HL-60 (cell line): ENCODE results near the gene SLC16A10.
"Not testable (repeated sequence)": the region's sequence is repeated elsewhere in the genome, so short reads cannot be mapped to it uniquely, and the experiment has no call there.

Experiments
- DNase-seq, 2 experiments: peaks; one replicate each; pipeline ENCODE4 v3.0.0-alpha.2; 2010 to 2020; ENCODE audit warnings: low read depth in 1 of 2, low spot score in 1 of 2
- H3K27ac ChIP-seq: fragments of 250-450 bp; sonication (Bioruptor Pico); replicated peaks from 2 replicates; pipeline ENCODE4 v1.5.1; 2020; ENCODE audit warnings: mild to moderate bottlenecking, moderate library complexity
- H3K27me3 ChIP-seq: fragments of 250-450 bp; sonication (Bioruptor Pico); 2 replicates; pipeline ENCODE4 v1.5.1; 2021; ENCODE audit warnings: mild to moderate bottlenecking, moderate library complexity; ENCODE audit not compliant: insufficient read depth, poor library complexity, severe bottlenecking
- H3K4me3 ChIP-seq: replicated peaks from 2 replicates; pipeline ENCODE4 v1.5.1; 2011; ENCODE audit warnings: mild to moderate bottlenecking, control low read depth, low read length; ENCODE audit not compliant: insufficient read depth
- GABPA ChIP-seq: IDR thresholded peaks from 2 replicates; pipeline ENCODE4 v1.6.1; 2012; ENCODE audit warnings: low read depth
- POLR2AphosphoS5 ChIP-seq: IDR thresholded peaks from 2 replicates; pipeline ENCODE4 v1.6.1; 2012; ENCODE audit warnings: low read depth
- SPI1 ChIP-seq: IDR thresholded peaks from 2 replicates; pipeline ENCODE4 v1.6.1; 2012; ENCODE audit warnings: low read depth, mild to moderate bottlenecking, borderline replicate concordance
- TF ChIP-seq, protein P1 (sequence below): IDR thresholded peaks from 2 replicates; pipeline ENCODE4 v1.6.1; 2012; ENCODE audit warnings: low read depth; ENCODE audit not compliant: insufficient replicate concordance
- TF ChIP-seq, protein P2 (sequence below): IDR thresholded peaks from one replicate; pipeline ENCODE4 v1.5.1; 2011; ENCODE audit warnings: low read length, control low read depth, inconsistent platforms; ENCODE audit not compliant: insufficient read depth

The SLC16A10 gene

DNA sequence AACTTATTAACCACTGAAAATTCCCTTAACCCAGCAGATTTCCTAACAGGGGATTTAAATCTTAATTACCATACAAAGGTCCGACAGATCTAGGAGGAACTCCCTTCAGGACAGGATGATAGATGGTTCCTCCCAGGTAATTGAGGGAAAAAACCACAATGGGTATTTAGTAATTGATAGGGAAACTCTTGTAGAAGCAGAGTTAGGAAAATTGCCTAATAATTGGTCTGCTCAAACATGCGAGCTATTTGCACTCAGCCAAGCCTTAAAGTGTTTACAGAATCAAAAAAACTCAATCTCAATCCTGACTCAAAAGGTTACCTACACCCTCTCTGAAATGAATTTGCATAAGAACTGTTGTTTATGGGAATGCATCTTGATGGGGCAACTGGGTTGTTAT lies 45.4 kb downstream of the SLC16A10 start:
- H3K4me3 ChIP-seq, DNase-seq, H3K27me3 ChIP-seq, H3K27ac ChIP-seq: not testable (repeated sequence)

DNA sequence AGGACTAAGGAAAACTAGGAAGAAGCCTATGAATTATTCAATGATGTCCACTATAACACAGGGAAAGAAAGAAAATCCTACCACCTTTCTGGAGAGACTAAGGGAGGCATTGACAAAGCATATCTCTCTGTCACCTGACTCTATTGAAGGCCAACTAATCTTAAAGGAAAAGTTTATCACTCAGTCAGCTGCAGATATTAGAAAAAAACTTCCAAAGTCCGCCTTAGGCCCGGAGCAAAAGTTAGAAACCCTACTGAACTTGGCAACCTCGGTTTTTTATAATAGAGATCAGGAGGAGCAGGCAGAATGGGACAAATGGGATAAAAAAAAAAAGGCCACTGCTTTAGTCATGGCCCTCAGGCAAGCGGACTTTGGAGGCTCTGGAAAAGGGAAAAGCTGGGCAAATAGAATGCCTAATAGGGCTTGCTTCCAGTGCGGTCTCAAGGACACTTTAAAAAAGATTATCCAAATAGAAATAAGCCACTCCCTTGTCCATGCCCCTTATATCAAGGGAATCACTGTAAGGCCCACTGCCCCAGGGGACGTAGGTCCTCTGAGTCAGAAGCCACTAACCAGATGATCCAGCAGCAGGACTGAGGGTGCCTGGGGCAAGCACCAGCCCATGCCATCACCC lies 47.0 kb downstream of the SLC16A10 start:
- H3K4me3 ChIP-seq, H3K27me3 ChIP-seq, H3K27ac ChIP-seq, DNase-seq: not testable (repeated sequence)

DNA sequence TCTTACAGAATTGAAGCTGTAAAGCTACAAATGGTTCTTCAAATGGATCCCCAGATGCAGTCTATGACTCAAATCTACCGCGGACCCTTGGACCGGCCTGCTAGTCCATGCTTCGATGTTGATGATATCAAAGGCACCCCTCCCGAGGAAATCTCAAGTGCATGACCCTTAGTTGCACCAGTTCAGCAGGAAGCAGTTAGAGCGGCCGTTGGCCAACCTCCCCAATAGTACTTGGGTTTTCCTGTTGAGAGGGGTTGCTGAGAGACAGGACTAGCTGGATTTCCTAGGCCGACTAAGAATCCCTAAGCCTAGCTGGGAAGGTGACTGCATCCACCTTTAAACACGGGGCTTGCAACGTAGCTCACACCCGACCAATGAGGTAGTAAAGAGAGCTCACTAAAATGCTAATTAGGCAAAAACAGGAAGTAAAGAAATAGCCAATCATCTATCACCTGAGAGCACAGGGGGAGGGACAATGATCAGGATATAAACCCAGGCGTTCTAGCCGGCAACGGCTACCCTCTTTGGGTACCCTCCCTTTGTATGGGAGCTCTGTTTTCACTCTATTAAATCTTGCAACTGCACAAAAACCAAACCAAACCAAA lies 50.3 kb downstream of the SLC16A10 start:
- DNase-seq, H3K27ac ChIP-seq, H3K4me3 ChIP-seq, H3K27me3 ChIP-seq: not testable (repeated sequence)

DNA sequence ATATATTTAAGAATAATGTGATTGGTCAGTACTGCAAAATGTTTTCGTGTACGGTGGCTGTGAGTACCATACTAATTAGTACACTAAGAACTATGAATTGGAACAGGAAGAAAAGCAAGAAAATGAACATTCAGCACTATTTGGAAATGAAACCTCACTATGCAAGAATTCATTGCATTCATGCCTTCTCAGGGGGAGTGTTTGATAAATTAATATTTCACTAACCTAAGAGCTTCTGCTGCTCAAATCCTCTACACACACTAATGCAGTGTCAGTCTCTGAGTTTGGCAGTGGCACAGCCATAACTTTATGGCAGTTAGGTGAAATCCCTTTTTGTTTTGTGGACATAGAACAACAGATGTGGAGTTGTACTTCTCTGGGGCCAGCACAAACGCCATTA lies 60.1 kb downstream of the SLC16A10 start:
- no peak for DNase-seq
- Histone ChIP-seq H3K27me3 (peaks cover 6% of the 10 kb centered on the region), H3K27ac (no peak overlapping the region), H3K4me3 (no peak overlapping the region)
- no peak for TF ChIP-seq POLR2AphosphoS5
- no peak for TF ChIP-seq GABPA
- TF ChIP-seq, protein P1, sequence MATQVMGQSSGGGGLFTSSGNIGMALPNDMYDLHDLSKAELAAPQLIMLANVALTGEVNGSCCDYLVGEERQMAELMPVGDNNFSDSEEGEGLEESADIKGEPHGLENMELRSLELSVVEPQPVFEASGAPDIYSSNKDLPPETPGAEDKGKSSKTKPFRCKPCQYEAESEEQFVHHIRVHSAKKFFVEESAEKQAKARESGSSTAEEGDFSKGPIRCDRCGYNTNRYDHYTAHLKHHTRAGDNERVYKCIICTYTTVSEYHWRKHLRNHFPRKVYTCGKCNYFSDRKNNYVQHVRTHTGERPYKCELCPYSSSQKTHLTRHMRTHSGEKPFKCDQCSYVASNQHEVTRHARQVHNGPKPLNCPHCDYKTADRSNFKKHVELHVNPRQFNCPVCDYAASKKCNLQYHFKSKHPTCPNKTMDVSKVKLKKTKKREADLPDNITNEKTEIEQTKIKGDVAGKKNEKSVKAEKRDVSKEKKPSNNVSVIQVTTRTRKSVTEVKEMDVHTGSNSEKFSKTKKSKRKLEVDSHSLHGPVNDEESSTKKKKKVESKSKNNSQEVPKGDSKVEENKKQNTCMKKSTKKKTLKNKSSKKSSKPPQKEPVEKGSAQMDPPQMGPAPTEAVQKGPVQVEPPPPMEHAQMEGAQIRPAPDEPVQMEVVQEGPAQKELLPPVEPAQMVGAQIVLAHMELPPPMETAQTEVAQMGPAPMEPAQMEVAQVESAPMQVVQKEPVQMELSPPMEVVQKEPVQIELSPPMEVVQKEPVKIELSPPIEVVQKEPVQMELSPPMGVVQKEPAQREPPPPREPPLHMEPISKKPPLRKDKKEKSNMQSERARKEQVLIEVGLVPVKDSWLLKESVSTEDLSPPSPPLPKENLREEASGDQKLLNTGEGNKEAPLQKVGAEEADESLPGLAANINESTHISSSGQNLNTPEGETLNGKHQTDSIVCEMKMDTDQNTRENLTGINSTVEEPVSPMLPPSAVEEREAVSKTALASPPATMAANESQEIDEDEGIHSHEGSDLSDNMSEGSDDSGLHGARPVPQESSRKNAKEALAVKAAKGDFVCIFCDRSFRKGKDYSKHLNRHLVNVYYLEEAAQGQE: no peak

DNA sequence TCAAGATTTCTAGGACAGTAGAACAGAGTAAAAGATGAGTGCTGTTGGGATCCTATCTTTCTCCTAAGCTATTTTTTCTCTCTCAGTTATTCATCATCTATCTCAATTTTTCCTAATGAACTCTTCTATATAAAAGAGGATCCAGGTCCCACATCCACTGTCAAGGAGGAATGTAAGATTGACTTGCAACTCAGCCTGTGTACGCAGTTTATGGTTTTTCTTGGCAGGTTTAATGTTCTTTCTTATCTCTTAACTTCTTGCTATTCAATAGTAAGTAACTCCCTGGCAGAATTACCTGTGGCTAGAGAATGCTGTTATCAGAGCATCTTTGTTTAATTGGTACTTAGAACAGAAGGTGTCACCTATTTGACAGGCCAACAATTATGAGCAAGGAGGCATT lies 60.8 kb downstream of the SLC16A10 start:
- TF ChIP-seq, protein P1: no peak
- TF ChIP-seq POLR2AphosphoS5 (no peak), SPI1 (no peak), GABPA (no peak)
- TF ChIP-seq, protein P2, sequence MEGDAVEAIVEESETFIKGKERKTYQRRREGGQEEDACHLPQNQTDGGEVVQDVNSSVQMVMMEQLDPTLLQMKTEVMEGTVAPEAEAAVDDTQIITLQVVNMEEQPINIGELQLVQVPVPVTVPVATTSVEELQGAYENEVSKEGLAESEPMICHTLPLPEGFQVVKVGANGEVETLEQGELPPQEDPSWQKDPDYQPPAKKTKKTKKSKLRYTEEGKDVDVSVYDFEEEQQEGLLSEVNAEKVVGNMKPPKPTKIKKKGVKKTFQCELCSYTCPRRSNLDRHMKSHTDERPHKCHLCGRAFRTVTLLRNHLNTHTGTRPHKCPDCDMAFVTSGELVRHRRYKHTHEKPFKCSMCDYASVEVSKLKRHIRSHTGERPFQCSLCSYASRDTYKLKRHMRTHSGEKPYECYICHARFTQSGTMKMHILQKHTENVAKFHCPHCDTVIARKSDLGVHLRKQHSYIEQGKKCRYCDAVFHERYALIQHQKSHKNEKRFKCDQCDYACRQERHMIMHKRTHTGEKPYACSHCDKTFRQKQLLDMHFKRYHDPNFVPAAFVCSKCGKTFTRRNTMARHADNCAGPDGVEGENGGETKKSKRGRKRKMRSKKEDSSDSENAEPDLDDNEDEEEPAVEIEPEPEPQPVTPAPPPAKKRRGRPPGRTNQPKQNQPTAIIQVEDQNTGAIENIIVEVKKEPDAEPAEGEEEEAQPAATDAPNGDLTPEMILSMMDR: no peak
- H3K27me3 ChIP-seq: peaks cover 6% of the 10 kb centered on the region
- no peak overlapping the region for H3K27ac ChIP-seq
- H3K4me3 ChIP-seq: no peak overlapping the region
- no peak for DNase-seq

DNA sequence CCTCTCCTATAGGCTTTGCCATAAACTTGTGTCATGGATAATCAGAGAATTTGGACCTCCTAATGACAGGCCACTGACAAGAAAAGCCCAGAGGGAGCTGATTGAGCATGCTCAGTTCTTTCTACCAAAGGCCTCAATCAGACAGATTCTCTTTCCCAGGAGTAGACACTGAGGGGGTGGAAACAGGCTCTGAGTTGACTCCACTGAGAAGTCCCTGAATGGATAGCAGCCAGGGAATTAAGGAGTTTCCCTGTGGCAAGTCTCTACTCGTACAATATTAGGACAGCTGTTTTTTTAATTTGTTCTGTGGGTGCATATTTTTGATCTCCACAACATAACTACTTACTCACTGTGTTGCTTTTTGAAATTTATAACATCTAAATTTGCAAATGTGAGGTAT lies 63.3 kb downstream of the SLC16A10 start:
- Histone ChIP-seq H3K27me3 (peaks cover 6% of the 10 kb centered on the region), H3K4me3 (no peak overlapping the region), H3K27ac (no peak overlapping the region)
- no peak for DNase-seq
- TF ChIP-seq POLR2AphosphoS5 (no peak), SPI1 (no peak), GABPA (no peak)
- TF ChIP-seq, protein P1: no peak
- TF ChIP-seq, protein P2: no peak
